Testis (tissue), 2 donors: ENCODE measurements around the gene SETDB2.

Source experiments
- CTCF ChIP-seq, 3 experiments: fragments of 450-650 bp in 2 of 3; fragments of 200-600 bp in 1 of 3; sonication (generic) in 1 of 3; IDR thresholded peaks; one replicate each; pipeline ENCODE4 v1.5.1; 2016 to 2019; ENCODE audit warnings: antibody characterized with exemption in 3 of 3, mild to moderate bottlenecking in 2 of 3, moderate library complexity in 1 of 3
- POLR2A ChIP-seq: fragments of 450-650 bp; IDR thresholded peaks from one replicate; pipeline ENCODE4 v1.6.1; 2017; ENCODE audit warnings: antibody characterized with exemption, mild to moderate bottlenecking, moderate library complexity

- no peak for TF ChIP-seq CTCF (IDR thresholded peaks at IDR 0.05)
- no peak for TF ChIP-seq POLR2A
Observed at GRCh38 chr13:49441312-49441711, 2.8 kb upstream of the SETDB2 start.
